ENCODE measurements around the gene NEURL4.

Gene NEURL4

GRCh38 chr17:7361906-7362305, 32.8 kb upstream of the NEURL4 start:
- Histone ChIP-seq H3K4me2 (ENCODE audit: insufficient read depth, low read length) (no peak overlapping the region), H3K27ac (ENCODE audit: low read length) (no peak overlapping the region), H3K9me3 (ENCODE audit: insufficient read depth, low read length, severe bottlenecking) (no peaks in the 10 kb centered on the region), H2AFZ (ENCODE audit: low read depth, low read length) (no peak overlapping the region), H3K27me3 (ENCODE audit: insufficient read depth, low read length, poor library complexity) (no peaks in the 10 kb centered on the region), H3K79me2 (ENCODE audit: insufficient read depth, low read length) (no peaks in the 10 kb centered on the region), H3K36me3 (ENCODE audit: insufficient read depth, low read length) (no peaks in the 10 kb centered on the region), H3K4me1 (ENCODE audit: insufficient read depth, low read length) (no peaks in the 10 kb centered on the region), H3K9ac (ENCODE audit: low read depth, low read length) (no peak overlapping the region), H3K4me3 (ENCODE audit: low read depth in 1 of 2, low read length in 2 of 2) (no peak overlapping the region), H4K20me1 (ENCODE audit: insufficient read depth, low read length) (no peaks in the 10 kb centered on the region)
- TF ChIP-seq EZH2 (IDR thresholded peaks at IDR 0.05; ENCODE audit: borderline replicate concordance, low read depth, low read length, severe bottlenecking), result no peak
- no peak for TF ChIP-seq CTCF (IDR thresholded peaks at IDR 0.05; ENCODE audit: borderline replicate concordance, extremely low read depth, low read length, poor library complexity, severe bottlenecking)
- DNase-seq (no peak), ATAC-seq (ENCODE audit: insufficient read depth, low read depth) (no peak)

- Histone ChIP-seq H3K9me3 (ENCODE audit: insufficient read depth, low read length, severe bottlenecking) (no peaks in the 10 kb centered on the region), H3K4me2 (ENCODE audit: insufficient read depth, low read length) (no peak overlapping the region), H3K27me3 (ENCODE audit: insufficient read depth, low read length, poor library complexity) (no peaks in the 10 kb centered on the region), H3K9ac (ENCODE audit: low read depth, low read length) (no peak overlapping the region), H2AFZ (ENCODE audit: low read depth, low read length) (no peak overlapping the region), H3K27ac (ENCODE audit: low read length) (no peak overlapping the region), H3K4me3 (ENCODE audit: low read depth in 1 of 2, low read length in 2 of 2) (no peak overlapping the region), H4K20me1 (ENCODE audit: insufficient read depth, low read length) (no peaks in the 10 kb centered on the region), H3K36me3 (ENCODE audit: insufficient read depth, low read length) (no peaks in the 10 kb centered on the region), H3K79me2 (ENCODE audit: insufficient read depth, low read length) (no peaks in the 10 kb centered on the region), H3K4me1 (ENCODE audit: insufficient read depth, low read length) (peaks cover 7% of the 10 kb centered on the region)
- ATAC-seq (ENCODE audit: insufficient read depth, low read depth) (no peak), DNase-seq (no peak)
- TF ChIP-seq EZH2 (IDR thresholded peaks at IDR 0.05; ENCODE audit: borderline replicate concordance, low read depth, low read length, severe bottlenecking), result no peak
- TF ChIP-seq CTCF (IDR thresholded peaks at IDR 0.05; ENCODE audit: borderline replicate concordance, extremely low read depth, low read length, poor library complexity, severe bottlenecking), result no peak
Measured at GRCh38 chr17:7357381-7357780, 28.2 kb upstream of the NEURL4 start.

GRCh38 chr17:7356756-7357155, 27.6 kb upstream of the NEURL4 start:
- H3K9ac ChIP-seq (ENCODE audit: low read depth, low read length), result no peak overlapping the region
- ATAC-seq (ENCODE audit: insufficient read depth, low read depth) (no peak), DNase-seq (no peak)
- no peaks in the 10 kb centered on the region for H4K20me1 ChIP-seq (ENCODE audit: insufficient read depth, low read length)
- H3K27me3 ChIP-seq (ENCODE audit: insufficient read depth, low read length, poor library complexity), result no peaks in the 10 kb centered on the region
- peaks cover 7% of the 10 kb centered on the region for H3K4me1 ChIP-seq (ENCODE audit: insufficient read depth, low read length)
- no peak overlapping the region for H3K4me2 ChIP-seq (ENCODE audit: insufficient read depth, low read length)
- no peak overlapping the region for H3K4me3 ChIP-seq (ENCODE audit: low read depth in 1 of 2, low read length in 2 of 2)
- H2AFZ ChIP-seq (ENCODE audit: low read depth, low read length), result no peak overlapping the region
- no peak overlapping the region for H3K27ac ChIP-seq (ENCODE audit: low read length)
- TF ChIP-seq EZH2 (IDR thresholded peaks at IDR 0.05; ENCODE audit: borderline replicate concordance, low read depth, low read length, severe bottlenecking) (no peak), CTCF (IDR thresholded peaks at IDR 0.05; ENCODE audit: borderline replicate concordance, extremely low read depth, low read length, poor library complexity, severe bottlenecking) (no peak)
- no peaks in the 10 kb centered on the region for H3K9me3 ChIP-seq (ENCODE audit: insufficient read depth, low read length, severe bottlenecking)
- H3K36me3 ChIP-seq (ENCODE audit: insufficient read depth, low read length), result no peaks in the 10 kb centered on the region; the same call in 1 of the 2 replicates
- no peaks in the 10 kb centered on the region for H3K79me2 ChIP-seq (ENCODE audit: insufficient read depth, low read length)

Data from DND-41 (cell line).